Posterior cingulate gyrus (tissue), 11 donors: ENCODE results near the gene CHMP2B.
A peak's percentile ranks its signal among the peaks of the same experiment; 100 is the strongest.
"Not testable (repeated sequence)": the region's sequence is repeated elsewhere in the genome, so short reads cannot be mapped to it uniquely, and the experiment has no call there.

Experiments used
- DNase-seq, 10 donors: peaks; one replicate each; pipeline versions ENCODE4 v3.0.0 to v3.0.0-alpha.2; 2020 to 2021; ENCODE audit warnings: mixed read lengths in 3 of 10
- intact Hi-C: fragments of 100-400 bp; cut with DNase I; formaldehyde crosslinking; loops from one replicate; pipeline ENCODE4 v1.15.1; 2023

The CHMP2B gene

GRCh38 chr3:87228316-87228715 is 1.2 kb downstream of the CHMP2B start:
- no peak for DNase-seq
- intact Hi-C loops, result loop anchor here (10.0 kb wide), 1 partner anchor 144 kb away; no protein-coding TSS in a partner anchor

GRCh38 chr3:87229113-87229512 is 2.0 kb downstream of the CHMP2B start:
- DNase-seq, result no peak
- intact Hi-C loops, result loop anchor here (10.0 kb wide), 1 partner anchor 144 kb away; no protein-coding TSS in a partner anchor

DNA sequence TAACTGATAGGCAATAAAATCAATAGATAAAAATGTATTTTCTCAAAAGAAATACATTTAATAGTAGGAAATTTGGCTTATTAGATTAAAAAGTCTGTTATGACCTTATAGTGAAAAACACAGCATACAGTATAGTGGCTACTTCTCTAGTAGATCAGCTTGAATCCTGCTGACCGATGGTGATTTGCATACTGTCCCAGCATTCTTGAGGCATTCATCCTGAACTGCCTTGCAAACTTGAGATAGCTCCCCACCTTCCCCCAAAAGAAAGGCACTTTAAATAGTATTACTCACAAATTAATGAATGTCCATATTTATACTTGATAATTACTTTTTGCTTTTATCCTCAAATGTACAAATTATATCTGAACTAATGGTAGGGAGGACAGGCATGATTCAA is 6.7 kb downstream of the CHMP2B start:
- intact Hi-C loops, result no loop called here
- no peak for DNase-seq

GRCh38 chr3:87236093-87236492 is 9.0 kb downstream of the CHMP2B start:
- intact Hi-C loops, result no loop called here
- no peak for DNase-seq

DNA sequence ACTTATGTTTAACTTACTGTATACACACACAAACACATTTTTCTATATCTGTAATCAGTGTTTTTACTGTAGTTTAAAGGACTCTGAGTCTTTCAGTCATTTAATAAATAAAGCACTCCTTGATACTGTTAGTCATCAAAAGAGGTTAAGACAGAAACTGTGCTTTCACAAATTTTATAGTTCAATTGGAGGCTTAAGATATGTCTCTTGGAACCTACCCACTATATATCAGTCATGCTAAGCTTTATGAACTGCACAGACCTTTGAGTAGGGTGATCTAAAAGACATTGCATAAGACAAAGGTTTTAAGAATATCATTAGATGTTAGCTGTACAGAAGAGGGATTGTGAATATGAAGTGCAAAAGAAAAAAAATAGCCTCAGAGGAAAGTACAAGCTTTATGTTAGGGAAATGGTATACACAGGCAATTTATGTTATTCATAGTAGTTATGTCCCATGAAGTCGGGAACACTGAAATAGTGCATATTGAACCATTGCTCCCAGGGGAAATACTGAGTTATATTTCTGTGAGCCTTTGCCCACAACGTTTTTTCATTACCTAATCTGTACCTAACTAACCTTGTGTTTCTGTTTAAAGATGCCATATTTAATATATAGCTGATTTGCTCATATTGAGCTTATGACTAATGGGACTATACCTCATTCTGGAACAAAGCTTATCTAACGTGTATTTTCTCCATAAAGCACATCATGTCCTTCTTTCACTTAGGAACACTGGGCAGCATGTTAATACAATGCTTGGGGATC is 19.7 kb downstream of the CHMP2B start:
- no peak for DNase-seq
- intact Hi-C loops, result no loop called here

DNA sequence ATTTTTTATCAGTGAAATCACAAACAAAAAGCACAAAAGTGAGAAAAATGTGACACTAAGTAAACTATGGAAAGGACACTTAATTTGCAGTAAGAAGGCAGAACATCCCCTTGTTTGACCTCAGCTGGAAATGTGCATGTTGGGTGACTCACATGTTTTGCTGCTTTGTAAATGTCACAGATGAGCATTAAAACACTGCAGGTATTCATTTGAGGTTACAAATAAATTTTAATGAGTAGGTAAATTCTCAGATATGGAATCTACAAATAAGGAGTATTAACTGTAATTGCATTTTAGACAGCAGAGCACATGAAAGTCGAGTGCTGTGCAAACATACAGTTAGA is 20.3 kb downstream of the CHMP2B start:
- DNase-seq, result no peak
- intact Hi-C loops, result no loop called here

DNA sequence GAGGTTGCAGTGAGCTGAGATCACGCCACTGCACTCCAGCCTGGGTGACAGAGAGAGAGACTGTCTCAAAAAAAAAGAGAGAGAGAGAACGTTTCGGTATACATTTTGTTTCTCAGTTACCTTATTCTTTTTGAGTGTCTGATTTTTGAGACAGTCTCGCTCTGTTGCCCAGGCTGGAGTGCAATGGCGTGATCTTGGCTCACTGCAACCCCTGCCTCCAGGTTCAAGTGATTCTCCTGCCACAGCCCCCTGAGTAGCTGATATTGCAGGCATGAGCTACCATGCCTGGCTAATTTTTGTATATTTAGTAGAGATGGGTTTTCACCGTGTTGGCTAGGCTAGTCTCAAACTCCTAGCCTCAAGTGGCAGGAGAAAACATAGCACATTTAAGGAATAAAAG is 21.1 kb downstream of the CHMP2B start:
- DNase-seq, intact Hi-C loops: not testable (repeated sequence)

DNA sequence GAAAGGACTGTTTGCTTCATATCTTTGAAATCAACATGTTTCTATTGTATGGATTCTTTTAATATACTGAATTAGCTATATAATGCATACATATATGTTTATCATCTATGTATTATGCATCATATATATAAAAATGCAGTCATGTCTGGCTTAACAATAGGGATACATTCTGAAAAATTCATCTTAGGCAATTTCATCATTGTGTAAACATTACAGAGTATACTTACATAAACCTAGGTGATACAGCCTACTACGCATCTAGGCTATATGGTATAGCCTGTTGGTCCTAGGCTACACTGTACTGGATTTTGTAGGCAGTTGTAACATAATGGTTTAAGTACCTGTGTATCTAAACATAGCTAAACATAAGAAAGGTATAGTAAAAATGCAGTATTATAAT is 21.7 kb downstream of the CHMP2B start:
- intact Hi-C loops, result no loop called here
- no peak for DNase-seq

- intact Hi-C loops, result no loop called here
- DNase-seq, result no peak
These were observed 22.9 kb downstream of the CHMP2B start for GRCh38 chr3:87250009-87250408.

GRCh38 chr3:87260270-87260669 is 33.2 kb downstream of the CHMP2B start:
- DNase-seq, result peak in 4 of 10 donors; percentile 27 to 38 (median 32)
- intact Hi-C loops, result no loop called here

GRCh38 chr3:87261925-87262324 is 34.8 kb downstream of the CHMP2B start:
- intact Hi-C loops, result no loop called here
- DNase-seq, result peak in 1 of 10 donors; percentile 45

- intact Hi-C loops, result no loop called here
These were observed 41.0 kb downstream of the CHMP2B start for GRCh38 chr3:87267953-87268645.

DNA sequence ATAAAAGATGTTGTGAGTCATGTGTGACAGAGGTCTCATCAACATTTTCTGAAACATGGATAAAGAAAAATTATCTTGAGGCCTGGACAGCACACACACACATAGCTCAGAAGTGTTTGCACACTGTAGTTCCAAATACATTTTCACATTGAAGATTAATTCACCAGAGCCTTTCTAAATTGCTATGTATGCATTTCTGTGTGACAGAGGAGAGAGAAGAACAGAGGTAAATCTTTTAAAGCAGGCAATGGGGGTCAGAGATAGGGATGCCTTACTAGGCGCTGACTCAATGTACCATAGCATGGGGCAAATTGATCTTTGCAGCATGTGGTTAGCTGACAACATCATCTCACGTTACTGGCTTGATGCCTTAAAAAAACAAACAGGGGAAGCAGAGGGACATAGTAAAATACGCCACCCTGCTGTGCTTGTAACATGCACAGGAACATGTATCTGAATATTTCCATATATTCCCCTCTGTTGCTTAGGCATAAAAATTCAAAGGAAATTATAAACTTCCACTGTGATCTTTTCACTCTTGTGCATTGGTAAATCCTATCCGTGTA is 41.6 kb downstream of the CHMP2B start:
- DNase-seq, result no peak
- intact Hi-C loops, result no loop called here

More at GRCh38 chr3:87267953-87268645, 41.0 kb downstream of the CHMP2B start:
- DNase-seq, result no peak

- intact Hi-C loops, result no loop called here
- no peak for DNase-seq
These were observed 42.6 kb downstream of the CHMP2B start for GRCh38 chr3:87269723-87270122.

DNA sequence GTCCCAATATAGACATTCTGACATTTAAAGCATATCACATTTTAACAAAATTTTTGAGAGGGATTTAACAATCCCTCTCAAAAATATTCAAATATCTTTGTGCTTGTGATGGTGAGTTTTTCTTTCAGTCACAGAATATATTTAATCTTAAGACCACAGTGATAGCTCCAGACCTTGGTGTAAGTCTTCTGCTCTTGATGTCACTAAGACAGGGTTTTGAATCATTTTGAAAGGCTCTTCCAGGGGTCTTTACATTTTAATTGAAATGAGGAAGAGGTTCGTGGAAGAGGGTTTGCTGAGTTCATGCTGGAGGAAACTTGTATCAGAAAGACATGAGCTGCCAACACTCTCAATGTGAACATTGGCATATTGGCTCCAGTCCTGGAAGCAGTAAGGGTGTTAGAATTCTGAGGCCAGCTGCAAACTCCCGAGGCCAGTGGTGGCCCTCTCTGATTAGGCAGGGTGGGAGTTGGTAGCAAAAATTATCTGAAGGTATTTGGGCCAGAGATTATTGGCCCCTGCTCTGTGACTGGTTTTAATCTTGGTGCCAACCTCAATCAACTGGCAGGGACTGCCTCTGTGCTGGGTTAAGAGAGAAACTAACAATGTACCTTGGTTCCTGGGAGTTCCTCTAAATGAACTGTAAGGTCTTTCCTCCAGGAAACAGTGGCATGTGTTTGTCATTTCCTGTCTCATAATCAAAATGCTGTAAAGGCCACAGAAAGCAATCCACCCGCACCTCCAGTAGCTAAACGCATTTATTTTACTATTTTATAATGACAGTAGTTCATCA is 44.0 kb downstream of the CHMP2B start:
- DNase-seq, result no peak
- intact Hi-C loops, result no loop called here

- no peak for DNase-seq
- intact Hi-C loops, result no loop called here
These were observed 45.7 kb downstream of the CHMP2B start for GRCh38 chr3:87272718-87273341.

DNA sequence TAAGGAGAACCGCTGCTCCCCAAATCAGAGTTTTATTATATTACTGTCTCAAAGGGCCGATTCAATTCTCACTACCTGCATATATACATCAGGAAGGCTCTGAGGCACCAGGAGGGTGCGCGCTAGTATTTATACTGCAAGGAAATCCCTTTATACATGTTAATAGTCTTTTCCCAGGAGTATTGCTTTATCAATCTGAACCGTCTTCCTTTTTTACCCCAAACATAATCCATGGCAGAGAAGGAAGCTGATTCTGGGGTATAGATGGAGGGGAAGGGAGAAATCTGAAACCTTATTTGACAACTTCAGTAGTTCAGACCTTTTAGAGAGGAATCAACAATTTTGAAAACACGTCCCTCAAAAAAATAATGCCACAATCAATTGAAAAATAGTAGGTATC is 49.4 kb downstream of the CHMP2B start, which contains the start of gene POU1F1:
Gene POU1F1 (minus strand): TSS at position 101 of the 400 bp plus-strand sequence. CDS start 122 bp downstream, outside the sequence.
- intact Hi-C loops, result no loop called here
- DNase-seq, result no peak

DNA sequence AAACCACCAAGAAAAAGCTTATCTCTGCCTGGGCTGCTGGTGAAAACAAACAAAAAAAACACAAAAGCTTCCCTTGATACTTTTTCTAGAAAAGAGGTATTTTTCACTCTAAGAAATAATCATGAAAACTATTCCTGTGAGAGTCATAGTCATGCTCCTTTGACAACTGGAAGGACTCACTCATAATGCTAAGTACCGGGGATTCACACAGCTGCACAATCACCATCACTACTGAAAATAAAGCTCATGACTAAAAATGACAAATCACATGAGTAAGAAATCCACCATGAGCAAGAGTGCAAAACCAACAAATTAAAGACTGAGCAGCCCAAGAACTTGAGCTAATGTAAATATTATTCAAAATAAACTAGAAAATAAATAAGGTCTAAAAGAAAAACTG is 59.9 kb downstream of the CHMP2B start:
- DNase-seq, result no peak
- intact Hi-C loops, result no loop called here

GRCh38 chr3:87288446-87288845 is 61.3 kb downstream of the CHMP2B start:
- no peak for DNase-seq
- intact Hi-C loops, result no loop called here

DNA sequence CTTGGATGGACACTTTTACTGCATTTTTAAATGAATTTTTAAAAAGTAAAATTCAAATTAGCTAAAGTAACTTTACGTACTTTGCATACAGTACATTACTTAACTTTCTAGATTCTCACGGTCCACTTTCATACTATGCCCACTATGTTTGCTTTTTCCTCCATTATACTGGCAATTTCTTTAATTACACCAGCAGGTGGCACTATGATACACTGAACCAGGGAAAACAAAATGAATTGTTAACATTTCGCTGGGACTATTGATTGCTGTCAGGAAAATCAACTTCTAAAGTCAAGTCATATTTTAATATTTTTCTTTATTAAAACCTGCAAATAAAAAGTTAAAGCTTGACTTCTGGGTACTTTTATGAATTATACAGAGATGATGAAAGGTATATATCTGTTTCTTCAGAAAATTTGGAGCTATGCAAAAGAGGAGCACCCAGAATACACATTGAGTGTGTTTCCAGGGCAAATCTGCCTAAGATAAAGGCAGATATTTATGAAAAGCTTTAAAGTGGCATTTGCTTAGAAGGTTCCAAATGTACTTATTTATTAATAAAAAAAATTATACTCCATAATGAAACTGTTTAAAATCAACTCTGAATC is 71.1 kb downstream of the CHMP2B start:
- no peak for DNase-seq
- intact Hi-C loops, result loop anchor here (2.0 kb wide), 1 partner anchor 705 kb away; no protein-coding TSS in a partner anchor
